Measurements from ENCODE around the gene HSD17B4. TPM values are rescaled to one million over a fixed set of nuclear protein-coding genes. Genes with fewer than 3 reads are reported as not detected.
"Not testable (repeated sequence)": the region's sequence is repeated elsewhere in the genome, so short reads cannot be mapped to it uniquely, and the experiment has no call there.

The HSD17B4 gene
- total and polyA plus RNA-seq, 2 experiments from 2014 or later = 326 to 332 TPM

- H3K27ac ChIP-seq (ENCODE audit: low read depth); ATAC-seq; H3K4me3 ChIP-seq; H3K4me2 ChIP-seq; DNase-seq (ENCODE audit: low spot score); H3K4me3 Mint-ChIP-seq; H3K27me3 Mint-ChIP-seq (ENCODE audit: insufficient read depth, low read depth, poor library complexity); H3K79me2 ChIP-seq (replicated peaks; ENCODE audit: insufficient read depth); H3K27me3 ChIP-seq (ENCODE audit: insufficient read depth); H3F3A ChIP-seq (replicated peaks; ENCODE audit: low read depth); H3K4me1 Mint-ChIP-seq; H3K4me1 ChIP-seq (ENCODE audit: insufficient read depth); H3K36me3 ChIP-seq (ENCODE audit: insufficient read depth); H3K27ac Mint-ChIP-seq; H3K9me2 ChIP-seq (ENCODE audit: insufficient read depth); H4K20me1 ChIP-seq (replicated peaks; ENCODE audit: insufficient read depth): not testable (repeated sequence)
- 0 out of 2 replicates have a peak overlapping the region, but pooled peaks have one; percentile 63 for H2AFZ ChIP-seq
- H3K36me3 Mint-ChIP-seq (ENCODE audit: low read depth) = peaks cover 19% of the 10 kb centered on the region; the same call in 2 of the 3 replicates
- peak in 1 of 2 experiments; percentile 13; a peak in 1 of 4 replicates for TF ChIP-seq CTCF (conservative IDR thresholded peaks at IDR 0.05; ENCODE audit: low read depth in 2 of 2)
- peaks cover 27% of the 10 kb centered on the region for H3K9me3 Mint-ChIP-seq
These were observed 24.1 kb upstream of the HSD17B4 start for GRCh38 chr5:119428166-119428565.

DNA sequence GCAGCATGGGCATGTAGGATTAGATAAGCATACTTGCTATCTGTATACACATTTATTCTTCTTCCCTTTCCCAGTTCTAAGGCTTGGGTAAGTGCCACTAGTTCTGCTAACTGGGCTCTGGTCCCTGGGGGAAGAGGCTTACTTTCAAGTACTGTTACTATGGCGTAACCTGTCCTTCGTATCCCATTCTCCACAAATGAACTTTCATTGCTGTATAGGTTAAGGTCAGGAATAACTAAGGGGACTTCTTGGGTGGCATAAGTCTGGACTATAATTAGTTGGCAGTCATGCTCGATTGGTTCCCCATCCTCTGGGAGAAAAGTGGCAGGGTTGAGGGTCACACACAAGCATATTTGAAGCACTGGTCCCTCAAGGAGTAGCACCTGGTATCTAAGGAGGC lies 23.7 kb upstream of the HSD17B4 start:
- not testable (repeated sequence) for H3K27me3 Mint-ChIP-seq (ENCODE audit: insufficient read depth, low read depth, poor library complexity); H3K4me1 ChIP-seq (ENCODE audit: insufficient read depth); H3K4me2 ChIP-seq; H3K27me3 ChIP-seq (ENCODE audit: insufficient read depth); H4K20me1 ChIP-seq (replicated peaks; ENCODE audit: insufficient read depth); H3K4me3 Mint-ChIP-seq; H3F3A ChIP-seq (replicated peaks; ENCODE audit: low read depth); DNase-seq (ENCODE audit: low spot score); H3K4me3 ChIP-seq; H3K36me3 ChIP-seq (ENCODE audit: insufficient read depth); H2AFZ ChIP-seq; H3K4me1 Mint-ChIP-seq; ATAC-seq; H3K27ac Mint-ChIP-seq; H3K9me2 ChIP-seq (ENCODE audit: insufficient read depth); H3K79me2 ChIP-seq (replicated peaks; ENCODE audit: insufficient read depth); H3K27ac ChIP-seq (ENCODE audit: low read depth)
- H3K36me3 Mint-ChIP-seq (ENCODE audit: low read depth) = peaks cover 19% of the 10 kb centered on the region; the same call in 2 of the 3 replicates
- peaks cover 27% of the 10 kb centered on the region for H3K9me3 Mint-ChIP-seq

DNA sequence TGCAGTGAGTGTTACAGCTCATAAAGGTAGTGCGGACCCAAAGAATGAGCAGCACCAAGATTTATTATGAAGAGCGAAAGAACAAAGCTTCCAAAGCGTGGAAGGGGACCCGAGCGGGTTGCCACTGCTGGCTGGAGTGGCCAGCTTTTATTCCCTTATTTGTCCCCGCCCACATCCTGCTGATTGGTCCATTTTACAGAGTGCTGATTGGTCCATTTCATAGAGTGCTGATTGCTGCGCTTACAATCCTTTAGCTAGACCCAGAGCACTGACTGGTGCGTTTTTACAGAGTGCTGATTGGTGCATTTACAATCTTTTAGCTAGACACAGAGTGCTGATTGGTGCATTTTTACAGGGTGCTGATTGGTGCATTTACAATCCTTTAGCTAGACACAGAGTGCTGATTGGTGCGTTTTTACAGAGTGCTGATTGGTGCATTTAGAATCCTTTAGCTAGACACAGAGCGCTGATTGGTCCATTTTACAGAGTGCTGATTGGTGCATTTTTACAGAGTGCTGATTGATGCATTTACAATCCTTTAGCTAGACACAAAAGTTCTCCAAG lies 19.5 kb upstream of the HSD17B4 start:
- H3F3A ChIP-seq (replicated peaks; ENCODE audit: low read depth); H3K27ac ChIP-seq (ENCODE audit: low read depth); DNase-seq (ENCODE audit: low spot score); H3K4me3 ChIP-seq; H3K27me3 ChIP-seq (ENCODE audit: insufficient read depth); H3K4me1 ChIP-seq (ENCODE audit: insufficient read depth); H3K79me2 ChIP-seq (replicated peaks; ENCODE audit: insufficient read depth); H4K20me1 ChIP-seq (replicated peaks; ENCODE audit: insufficient read depth); H3K36me3 ChIP-seq (ENCODE audit: insufficient read depth); H3K4me3 Mint-ChIP-seq; ATAC-seq; H3K9me2 ChIP-seq (ENCODE audit: insufficient read depth); H3K27ac Mint-ChIP-seq; H3K27me3 Mint-ChIP-seq (ENCODE audit: insufficient read depth, low read depth, poor library complexity); H3K4me2 ChIP-seq; H2AFZ ChIP-seq: not testable (repeated sequence)
- Mint-ChIP-seq H3K36me3 (ENCODE audit: low read depth) (peaks cover 41% of the 10 kb centered on the region), H3K4me1 (peaks cover 13% of the 10 kb centered on the region), H3K9me3 (peaks cover 50% of the 10 kb centered on the region)
